ENCODE measurements around the gene TRAF2.

Gene TRAF2

GRCh38 chr9:136930014-136930413, 43.7 kb downstream of the TRAF2 start:
- Histone ChIP-seq H3K27me3 (replicated peaks; ENCODE audit: control insufficient read depth, insufficient read depth, low read length) (no peaks in the 10 kb centered on the region), H3K36me3 (ENCODE audit: control insufficient read depth, insufficient read depth, low read length) (peaks cover 25% of the 10 kb centered on the region), H3K4me3 (replicated peaks; ENCODE audit: low read depth, low read length) (no peak overlapping the region)
- TF ChIP-seq CTCF (IDR thresholded peaks at IDR 0.05; ENCODE audit: insufficient read depth, low read length, poor library complexity, severe bottlenecking), result no peak
- no peak for DNase-seq (ENCODE audit: extremely low read depth, insufficient read length)

DNA sequence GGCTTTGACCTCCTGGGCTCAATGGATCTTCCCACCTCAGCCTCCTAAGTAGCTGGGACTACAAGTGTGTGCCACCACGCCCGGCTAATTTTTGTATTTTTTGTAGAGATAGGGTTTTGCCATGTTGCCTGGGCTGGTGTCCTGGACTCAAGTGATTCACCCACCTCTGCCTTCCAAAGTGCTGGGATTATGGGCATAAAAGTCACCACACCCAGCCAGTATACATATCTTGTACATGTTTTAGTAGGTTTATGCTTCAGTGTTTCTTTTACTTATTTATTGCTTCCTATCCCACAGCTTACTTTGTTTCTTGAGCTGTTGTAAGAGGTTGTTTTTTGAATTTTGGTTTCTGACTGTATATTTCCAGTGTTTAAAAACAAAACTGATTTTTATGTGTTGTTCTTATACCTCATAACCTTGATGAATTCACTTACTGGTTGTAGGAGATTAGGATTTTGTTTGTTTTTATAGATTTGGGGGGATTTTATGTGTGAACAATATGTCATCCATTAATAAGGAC, 45.4 kb downstream of the TRAF2 start:
- no peak overlapping the region for H3K4me3 ChIP-seq (replicated peaks; ENCODE audit: low read depth, low read length)
- TF ChIP-seq CTCF (IDR thresholded peaks at IDR 0.05; ENCODE audit: insufficient read depth, low read length, poor library complexity, severe bottlenecking), result no peak
- H3K36me3 ChIP-seq (ENCODE audit: control insufficient read depth, insufficient read depth, low read length), result peaks cover 11% of the 10 kb centered on the region
- no peaks in the 10 kb centered on the region for H3K27me3 ChIP-seq (replicated peaks; ENCODE audit: control insufficient read depth, insufficient read depth, low read length)
- DNase-seq (ENCODE audit: extremely low read depth, insufficient read length), result no peak

DNA sequence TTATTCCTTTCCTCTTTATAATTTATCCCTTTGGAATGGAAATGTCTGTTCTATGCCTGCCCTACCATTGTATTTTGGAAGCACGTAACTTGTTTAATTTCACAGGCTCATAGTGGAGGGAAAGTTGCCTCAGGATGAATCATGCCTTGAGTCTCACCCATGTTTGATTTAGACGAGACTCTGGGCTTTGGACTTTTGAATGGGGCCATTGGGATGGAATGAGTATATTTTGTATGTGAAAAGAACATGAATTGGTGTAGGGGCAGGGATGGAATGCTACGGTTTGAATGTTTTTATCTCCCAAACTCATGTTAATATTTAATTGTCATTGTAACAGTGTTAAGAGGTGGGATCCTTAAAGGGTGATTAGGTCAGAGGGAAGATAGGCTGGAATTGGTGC, 48.0 kb downstream of the TRAF2 start:
- H3K4me3 ChIP-seq (replicated peaks; ENCODE audit: low read depth, low read length), result no peak overlapping the region
- H3K36me3 ChIP-seq (ENCODE audit: control insufficient read depth, insufficient read depth, low read length), result peaks cover 4% of the 10 kb centered on the region
- no peak for DNase-seq (ENCODE audit: extremely low read depth, insufficient read length)
- no peaks in the 10 kb centered on the region for H3K27me3 ChIP-seq (replicated peaks; ENCODE audit: control insufficient read depth, insufficient read depth, low read length)
- TF ChIP-seq CTCF (IDR thresholded peaks at IDR 0.05; ENCODE audit: insufficient read depth, low read length, poor library complexity, severe bottlenecking), result no peak

DNA sequence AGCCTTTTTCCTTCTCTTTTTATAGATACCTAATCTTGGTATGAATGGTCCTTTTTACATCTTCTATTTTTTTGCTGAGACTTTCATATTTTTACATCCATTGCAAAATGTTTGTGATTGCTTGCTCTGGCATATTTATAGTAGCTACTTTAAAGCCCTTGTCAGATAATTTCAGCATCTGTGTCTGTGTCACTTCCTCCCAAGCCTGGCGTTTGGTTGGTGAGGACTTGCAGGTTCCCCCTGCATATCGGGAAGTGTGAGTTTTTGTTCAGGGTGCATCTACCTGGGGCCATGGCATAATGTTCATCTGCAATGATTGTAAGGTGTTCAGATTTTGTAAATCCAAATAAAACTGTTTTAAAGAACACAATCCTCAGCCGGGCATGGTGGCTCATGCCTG, 49.3 kb downstream of the TRAF2 start:
- no peak for DNase-seq (ENCODE audit: extremely low read depth, insufficient read length)

GRCh38 chr9:136936645-136937170, 50.4 kb downstream of the TRAF2 start:
- Histone ChIP-seq H3K27me3 (replicated peaks; ENCODE audit: control insufficient read depth, insufficient read depth, low read length) (no peaks in the 10 kb centered on the region), H3K36me3 (ENCODE audit: control insufficient read depth, insufficient read depth, low read length) (peaks cover 25% of the 10 kb centered on the region), H3K4me3 (replicated peaks; ENCODE audit: low read depth, low read length) (no peak overlapping the region)
- TF ChIP-seq CTCF (IDR thresholded peaks at IDR 0.05; ENCODE audit: insufficient read depth, low read length, poor library complexity, severe bottlenecking), result no peak
- DNase-seq (ENCODE audit: extremely low read depth, insufficient read length), result no peak

More for the DNA sequence above, 49.3 kb downstream of the TRAF2 start:
- TF ChIP-seq CTCF (IDR thresholded peaks at IDR 0.05; ENCODE audit: insufficient read depth, low read length, poor library complexity, severe bottlenecking), result no peak
- H3K27me3 ChIP-seq (replicated peaks; ENCODE audit: control insufficient read depth, insufficient read depth, low read length), result no peaks in the 10 kb centered on the region
- peaks cover 15% of the 10 kb centered on the region for H3K36me3 ChIP-seq (ENCODE audit: control insufficient read depth, insufficient read depth, low read length)
- no peak overlapping the region for H3K4me3 ChIP-seq (replicated peaks; ENCODE audit: low read depth, low read length)
